ENCODE data around the gene GRAMD1A.

DNA sequence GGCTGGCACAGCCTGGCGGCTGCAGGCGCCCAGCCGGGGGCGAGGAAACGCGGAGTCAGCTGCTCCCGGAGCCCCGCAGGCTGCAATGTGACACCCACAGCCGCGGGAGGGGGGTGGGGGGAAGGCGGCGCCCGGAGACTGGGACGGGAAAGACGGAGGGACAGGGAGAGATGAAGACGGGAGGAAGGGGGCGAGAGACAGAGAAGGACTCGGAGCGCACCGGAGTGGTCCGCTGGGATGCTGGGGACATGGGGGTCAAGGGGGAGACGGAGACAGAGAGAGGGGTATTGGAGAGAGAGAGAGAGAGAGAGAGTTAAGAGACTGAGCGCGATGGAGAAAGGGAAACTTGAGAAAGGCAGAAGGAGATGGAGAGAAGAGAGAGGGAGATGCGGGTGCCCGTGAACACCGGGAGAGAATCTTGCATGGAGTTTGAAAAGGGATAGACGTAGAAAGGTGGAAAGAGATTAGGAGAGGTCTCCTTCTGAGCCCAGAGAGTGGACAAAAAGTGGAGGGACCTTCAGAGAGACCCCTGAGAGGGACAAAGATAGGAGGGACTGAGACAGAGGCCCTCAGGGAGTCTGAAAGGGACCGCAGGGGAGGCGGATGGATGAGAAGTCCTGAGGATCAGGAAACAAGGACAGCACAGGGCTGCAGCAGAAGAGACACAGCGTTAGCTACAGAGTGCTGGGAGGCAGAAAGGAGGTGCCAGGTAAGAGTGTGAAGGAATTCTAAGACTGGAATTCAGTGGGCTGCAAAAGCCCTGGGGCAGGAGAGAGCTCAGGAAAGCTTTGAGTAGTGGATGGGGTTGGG is 31.2 kb downstream of the GRAMD1A start:
- no peak for TF ChIP-seq POLR2A (IDR thresholded peaks at IDR 0.05; ENCODE audit: low read depth)
- TF ChIP-seq, protein P1, sequence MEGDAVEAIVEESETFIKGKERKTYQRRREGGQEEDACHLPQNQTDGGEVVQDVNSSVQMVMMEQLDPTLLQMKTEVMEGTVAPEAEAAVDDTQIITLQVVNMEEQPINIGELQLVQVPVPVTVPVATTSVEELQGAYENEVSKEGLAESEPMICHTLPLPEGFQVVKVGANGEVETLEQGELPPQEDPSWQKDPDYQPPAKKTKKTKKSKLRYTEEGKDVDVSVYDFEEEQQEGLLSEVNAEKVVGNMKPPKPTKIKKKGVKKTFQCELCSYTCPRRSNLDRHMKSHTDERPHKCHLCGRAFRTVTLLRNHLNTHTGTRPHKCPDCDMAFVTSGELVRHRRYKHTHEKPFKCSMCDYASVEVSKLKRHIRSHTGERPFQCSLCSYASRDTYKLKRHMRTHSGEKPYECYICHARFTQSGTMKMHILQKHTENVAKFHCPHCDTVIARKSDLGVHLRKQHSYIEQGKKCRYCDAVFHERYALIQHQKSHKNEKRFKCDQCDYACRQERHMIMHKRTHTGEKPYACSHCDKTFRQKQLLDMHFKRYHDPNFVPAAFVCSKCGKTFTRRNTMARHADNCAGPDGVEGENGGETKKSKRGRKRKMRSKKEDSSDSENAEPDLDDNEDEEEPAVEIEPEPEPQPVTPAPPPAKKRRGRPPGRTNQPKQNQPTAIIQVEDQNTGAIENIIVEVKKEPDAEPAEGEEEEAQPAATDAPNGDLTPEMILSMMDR (IDR thresholded peaks at IDR 0.05), result no peak
- no peak for TF ChIP-seq EP300 (IDR thresholded peaks at IDR 0.05)
- no peak for TF ChIP-seq POLR2AphosphoS5 (IDR thresholded peaks at IDR 0.05)
